ENCODE results near the gene CANT1. TPM values are rescaled to one million over a fixed set of nuclear protein-coding genes. Genes with fewer than 3 reads are reported as not detected.

Gene CANT1
- polyA plus RNA-seq, 4 donors = 16.8 to 90.5 (median 42.3) TPM

Other genes starting within 250 kb of the CANT1 start
- gene CYTH1, start 227.5 kb downstream of the CANT1 start, polyA plus RNA-seq = 10 to 100 TPM; 37.6 to 46.3 (median 38.9) TPM
- gene USP36, start 168.9 kb downstream of the CANT1 start, polyA plus RNA-seq = 10 to 100 TPM in 3 of 4 donors, 1 to 10 TPM in 1; 8.1 to 47.0 (median 19.1) TPM
- gene CEP295NL, start 106.6 kb downstream of the CANT1 start, polyA plus RNA-seq = under 1 TPM in 2 of 4 donors, not detected in 2; 0.25 to 0.28 TPM
- gene TIMP2, start 84.4 kb downstream of the CANT1 start, polyA plus RNA-seq = 10 to 100 TPM; 12.7 to 84.6 (median 44.0) TPM
- 100 to 1,000 TPM; 181 to 361 (median 290) TPM for gene LGALS3BP, start 29.8 kb downstream of the CANT1 start, polyA plus RNA-seq
- gene C1QTNF1, start 14.4 kb upstream of the CANT1 start, polyA plus RNA-seq = 10 to 100 TPM in 1 of 4 donors, 1 to 10 TPM in 2, under 1 TPM in 1; 0.67 to 57.4 (median 2.8) TPM
- gene ENGASE, start 65.1 kb upstream of the CANT1 start, polyA plus RNA-seq = 10 to 100 TPM; 17.6 to 87.9 (median 31.0) TPM